A673 (cell line): ENCODE results near the gene ZNF83.

Experiments used
- CTCF ChIP-seq: fragments of 300-800, 200-600 bp; sonication (generic); conservative IDR thresholded peaks from 2 replicates; pipeline ENCODE4 v1.5.1; 2017; ENCODE audit warnings: low read depth, mild to moderate bottlenecking, antibody characterized with exemption, low read length, moderate library complexity, mixed read lengths
- EZH2 ChIP-seq: fragments of 200-600 bp; sonication (generic); IDR thresholded peaks from 2 replicates; pipeline ENCODE4 v1.6.1; 2017; ENCODE audit warnings: borderline replicate concordance, low read depth, mild to moderate bottlenecking, mixed read lengths, antibody characterized with exemption, low read length; ENCODE audit not compliant: poor library complexity, severe bottlenecking

GRCh38 chr19:52600639-52601024, 37.5 kb downstream of the ZNF83 start:
- TF ChIP-seq CTCF (no peak), EZH2 (no peak)
